ENCODE measurements around the gene FBXW10. TPM values are rescaled to one million over a fixed set of nuclear protein-coding genes. Genes with fewer than 3 reads are reported as not detected.
A peak's percentile ranks its signal among the peaks of the same experiment; 100 is the strongest.
"Not testable (repeated sequence)": the region's sequence is repeated elsewhere in the genome, so short reads cannot be mapped to it uniquely, and the experiment has no call there.

The FBXW10 gene
- total RNA-seq, 2 donors from 2014 or later = not detected

- peak within 1 kb of the TSS; percentile 91 to 95 for H3K27ac Mint-ChIP-seq
- ATAC-seq (peak; percentile 100), DNase-seq (ENCODE audit: low spot score) (peak; percentile 96)
- peaks cover 21 to 26% of the 10 kb centered on the region in 2 donors for H3K4me1 Mint-ChIP-seq (ENCODE audit: low read depth in 2 of 2)
- H3K27me3 Mint-ChIP-seq, H3K9me3 Mint-ChIP-seq: not testable (repeated sequence)
- peaks cover 10% of the 10 kb centered on the region for H3K36me3 Mint-ChIP-seq
- peak within 1 kb of the TSS; percentile 95 for H3K4me3 Mint-ChIP-seq
These were observed 37.3 kb downstream of the FBXW10 start, which contains the start of gene TVP23B for GRCh38 chr17:18780991-18781718. TVP23B (plus strand) TSS chr17:18781183; CDS start chr17:18781294, 111 bp downstream.

- not testable (repeated sequence) for H3K27me3 Mint-ChIP-seq; H3K9me3 Mint-ChIP-seq; DNase-seq (ENCODE audit: low spot score)
- peak overlapping the region; percentile 91 to 95 for H3K27ac Mint-ChIP-seq
- peaks cover 21 to 28% of the 10 kb centered on the region in 2 donors for H3K4me1 Mint-ChIP-seq (ENCODE audit: low read depth in 2 of 2)
- H3K36me3 Mint-ChIP-seq = peaks cover 10% of the 10 kb centered on the region
- ATAC-seq = peak in 1 of 2 donors; percentile 32
- peak overlapping the region; percentile 95 for H3K4me3 Mint-ChIP-seq
These were observed 38.0 kb downstream of the FBXW10 start for GRCh38 chr17:18781805-18782204.

- not testable (repeated sequence) for H3K27ac Mint-ChIP-seq; H3K9me3 Mint-ChIP-seq; ATAC-seq; H3K27me3 Mint-ChIP-seq; DNase-seq (ENCODE audit: low spot score); H3K4me3 Mint-ChIP-seq
- Mint-ChIP-seq H3K36me3 (peaks cover 16% of the 10 kb centered on the region), H3K4me1 (ENCODE audit: low read depth in 2 of 2) (peaks cover 38 to 41% of the 10 kb centered on the region in 2 donors)
These were observed 42.1 kb downstream of the FBXW10 start for GRCh38 chr17:18785933-18786332.

- H3K27ac Mint-ChIP-seq; ATAC-seq; H3K27me3 Mint-ChIP-seq; H3K4me3 Mint-ChIP-seq; DNase-seq (ENCODE audit: low spot score); H3K9me3 Mint-ChIP-seq: not testable (repeated sequence)
- peaks cover 16% of the 10 kb centered on the region for H3K36me3 Mint-ChIP-seq
- peaks cover 38 to 41% of the 10 kb centered on the region in 2 donors for H3K4me1 Mint-ChIP-seq (ENCODE audit: low read depth in 2 of 2)
These were observed 43.0 kb downstream of the FBXW10 start for GRCh38 chr17:18786890-18787289.

GRCh38 chr17:18791402-18791801 lies 47.5 kb downstream of the FBXW10 start:
- H3K36me3 Mint-ChIP-seq; H3K27me3 Mint-ChIP-seq; H3K9me3 Mint-ChIP-seq; DNase-seq (ENCODE audit: low spot score); H3K27ac Mint-ChIP-seq; ATAC-seq; H3K4me3 Mint-ChIP-seq: not testable (repeated sequence)
- peaks cover 22 to 30% of the 10 kb centered on the region in 2 donors for H3K4me1 Mint-ChIP-seq (ENCODE audit: low read depth in 2 of 2)

- H3K36me3 Mint-ChIP-seq; H3K27me3 Mint-ChIP-seq; H3K9me3 Mint-ChIP-seq; ATAC-seq; DNase-seq (ENCODE audit: low spot score); H3K4me3 Mint-ChIP-seq: not testable (repeated sequence)
- Mint-ChIP-seq H3K27ac (peak overlapping the region in 1 of 2 donors; percentile 31), H3K4me1 (ENCODE audit: low read depth in 2 of 2) (peaks cover 8 to 11% of the 10 kb centered on the region in 2 donors)
These were observed 51.0 kb downstream of the FBXW10 start for GRCh38 chr17:18794841-18795240.

GRCh38 chr17:18796887-18797286 lies 53.0 kb downstream of the FBXW10 start:
- ATAC-seq; H3K27me3 Mint-ChIP-seq; DNase-seq (ENCODE audit: low spot score); H3K27ac Mint-ChIP-seq; H3K4me3 Mint-ChIP-seq; H3K9me3 Mint-ChIP-seq: not testable (repeated sequence)
- Mint-ChIP-seq H3K36me3 (peaks cover 10% of the 10 kb centered on the region), H3K4me1 (ENCODE audit: low read depth in 2 of 2) (peaks cover 8 to 11% of the 10 kb centered on the region in 2 donors)

GRCh38 chr17:18803458-18804245 lies 59.8 kb downstream of the FBXW10 start:
- not testable (repeated sequence) for H3K4me1 Mint-ChIP-seq (ENCODE audit: low read depth in 2 of 2); ATAC-seq; H3K9me3 Mint-ChIP-seq; H3K27me3 Mint-ChIP-seq; DNase-seq (ENCODE audit: low spot score); H3K4me3 Mint-ChIP-seq; H3K27ac Mint-ChIP-seq
- peaks cover 16% of the 10 kb centered on the region for H3K36me3 Mint-ChIP-seq

GRCh38 chr17:18815924-18816323 lies 72.1 kb downstream of the FBXW10 start:
- not testable (repeated sequence) for H3K36me3 Mint-ChIP-seq; H3K9me3 Mint-ChIP-seq; H3K4me3 Mint-ChIP-seq; H3K27ac Mint-ChIP-seq; H3K27me3 Mint-ChIP-seq; ATAC-seq; DNase-seq (ENCODE audit: low spot score); H3K4me1 Mint-ChIP-seq (ENCODE audit: low read depth in 2 of 2)

GRCh38 chr17:18816489-18817371 lies 72.9 kb downstream of the FBXW10 start:
- not testable (repeated sequence) for H3K36me3 Mint-ChIP-seq; H3K4me3 Mint-ChIP-seq; DNase-seq (ENCODE audit: low spot score); H3K9me3 Mint-ChIP-seq
- peak; percentile 59 to 72 for ATAC-seq
- Mint-ChIP-seq H3K27ac (peak overlapping the region in 1 of 2 donors; percentile 15), H3K4me1 (ENCODE audit: low read depth in 2 of 2) (peaks cover 4 to 12% of the 10 kb centered on the region in 2 donors), H3K27me3 (peaks cover 7 to 14% of the 10 kb centered on the region in 2 donors)

GRCh38 chr17:18821430-18821829 lies 77.6 kb downstream of the FBXW10 start:
- H3K4me1 Mint-ChIP-seq (ENCODE audit: low read depth in 2 of 2) = peaks cover 4 to 13% of the 10 kb centered on the region in 2 donors
- ATAC-seq, H3K36me3 Mint-ChIP-seq: not testable (repeated sequence)

GRCh38 chr17:18827613-18828012 lies 83.8 kb downstream of the FBXW10 start:
- H3K4me3 Mint-ChIP-seq; H3K27ac Mint-ChIP-seq; DNase-seq (ENCODE audit: low spot score); H3K9me3 Mint-ChIP-seq; H3K36me3 Mint-ChIP-seq; ATAC-seq; H3K4me1 Mint-ChIP-seq (ENCODE audit: low read depth in 2 of 2); H3K27me3 Mint-ChIP-seq: not testable (repeated sequence)

More at GRCh38 chr17:18821430-18821829, 77.6 kb downstream of the FBXW10 start:
- H3K27ac Mint-ChIP-seq; H3K4me3 Mint-ChIP-seq; H3K9me3 Mint-ChIP-seq; DNase-seq (ENCODE audit: low spot score): not testable (repeated sequence)
- H3K27me3 Mint-ChIP-seq = peaks cover 18 to 19% of the 10 kb centered on the region in 2 donors
